ENCODE data around the gene SLC6A20.
A peak's percentile ranks its signal among the peaks of the same experiment; 100 is the strongest.

The SLC6A20 gene

GRCh38 chr3:45777746-45778386, 18.5 kb downstream of the SLC6A20 start:
- DNase-seq (ENCODE audit: low spot score): no peak

- DNase-seq (ENCODE audit: low spot score): no peak
Observed at GRCh38 chr3:45777111-45777745, 19.1 kb downstream of the SLC6A20 start.

- DNase-seq (ENCODE audit: low spot score): no peak
Observed at GRCh38 chr3:45776611-45777010, 19.7 kb downstream of the SLC6A20 start.

- no peak for DNase-seq (ENCODE audit: low spot score)
Observed at GRCh38 chr3:45776301-45776595, 20.1 kb downstream of the SLC6A20 start.

- DNase-seq (ENCODE audit: low spot score): no peak
Observed at GRCh38 chr3:45775571-45776300, 20.6 kb downstream of the SLC6A20 start.

GRCh38 chr3:45774581-45775521, 21.5 kb downstream of the SLC6A20 start:
- DNase-seq (ENCODE audit: low spot score): no peak

GRCh38 chr3:45773714-45774449, 22.5 kb downstream of the SLC6A20 start:
- DNase-seq (ENCODE audit: low spot score): peak; percentile 68

- DNase-seq (ENCODE audit: low spot score): no peak
Observed at GRCh38 chr3:45773072-45773471, 23.3 kb downstream of the SLC6A20 start.

- DNase-seq (ENCODE audit: low spot score): no peak
Observed at GRCh38 chr3:45772341-45773035, 23.8 kb downstream of the SLC6A20 start.

- no peak for DNase-seq (ENCODE audit: low spot score)
Observed at GRCh38 chr3:45771831-45772230, 24.5 kb downstream of the SLC6A20 start.

- no peak for DNase-seq (ENCODE audit: low spot score)
Observed at GRCh38 chr3:45771166-45771775, 25.1 kb downstream of the SLC6A20 start.

GRCh38 chr3:45765958-45766357, 30.4 kb downstream of the SLC6A20 start:
- DNase-seq (ENCODE audit: low spot score): no peak

- no peak for DNase-seq (ENCODE audit: low spot score)
Observed at GRCh38 chr3:45765266-45765851, 31.0 kb downstream of the SLC6A20 start.

GRCh38 chr3:45763303-45763675, 33.0 kb downstream of the SLC6A20 start:
- DNase-seq (ENCODE audit: low spot score): no peak

- DNase-seq (ENCODE audit: low spot score): no peak
Observed at GRCh38 chr3:45762647-45763302, 33.6 kb downstream of the SLC6A20 start.

- DNase-seq (ENCODE audit: low spot score): no peak
Observed at GRCh38 chr3:45761831-45762230, 34.5 kb downstream of the SLC6A20 start.

GRCh38 chr3:45760878-45761711, 35.2 kb downstream of the SLC6A20 start:
- DNase-seq (ENCODE audit: low spot score): peak; percentile 53

- no peak for DNase-seq (ENCODE audit: low spot score)
Observed at GRCh38 chr3:45759851-45760250, 36.5 kb downstream of the SLC6A20 start.

- DNase-seq (ENCODE audit: low spot score): no peak
Observed at GRCh38 chr3:45758871-45759270, 37.5 kb downstream of the SLC6A20 start.
